Activated CD4-positive, CD25-positive, alpha-beta regulatory T cell treated with anti-CD3 and anti-CD28 coated beads, Interleukin-2, amount 50 U/mL, for 72 hours (primary cell): ENCODE measurements around the gene P2RY4.
"Not testable (repeated sequence)": the region's sequence is repeated elsewhere in the genome, so short reads cannot be mapped to it uniquely, and the experiment has no call there.

Source experiments
- DNase-seq: peaks from one replicate; pipeline ENCODE4 v3.0.0; 2021

The P2RY4 gene

DNA sequence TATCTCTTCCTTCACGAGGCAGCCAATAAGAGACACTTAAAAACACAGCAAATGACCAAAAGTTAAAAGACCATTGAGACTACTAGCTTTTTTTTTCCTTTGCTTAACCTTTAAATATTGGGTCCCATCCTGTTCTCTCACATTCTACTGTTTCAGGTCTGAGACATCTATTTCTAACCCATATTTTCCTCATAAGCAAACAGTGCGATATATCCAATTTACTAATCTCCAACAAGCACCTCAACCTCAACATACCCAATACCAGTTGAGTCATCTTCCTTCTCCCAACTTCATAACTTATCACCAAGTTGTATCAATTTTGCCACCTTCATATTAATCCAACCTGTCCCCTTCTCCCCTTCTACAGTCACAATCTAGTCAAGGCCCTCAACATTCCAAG is 18.5 kb downstream of the P2RY4 start:
- DNase-seq: no peak

DNA sequence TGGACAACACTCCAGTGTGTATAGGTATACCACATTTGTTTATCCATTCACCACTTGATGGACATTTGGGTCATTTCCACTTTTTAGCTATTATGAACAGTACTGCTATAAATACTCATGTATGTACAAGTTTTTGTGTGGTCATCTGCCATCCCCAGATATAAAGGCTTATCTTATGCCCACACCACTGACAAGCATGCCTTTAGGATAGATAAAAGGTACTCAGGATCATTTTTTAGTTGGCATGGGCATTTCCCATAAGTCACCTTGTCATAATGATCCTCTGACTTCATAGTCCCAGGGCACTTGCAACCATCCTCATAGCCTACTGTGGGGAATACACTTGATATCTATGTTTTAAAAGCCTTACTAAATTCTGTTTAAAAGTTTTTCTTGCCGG is 19.3 kb downstream of the P2RY4 start:
- DNase-seq: no peak

DNA sequence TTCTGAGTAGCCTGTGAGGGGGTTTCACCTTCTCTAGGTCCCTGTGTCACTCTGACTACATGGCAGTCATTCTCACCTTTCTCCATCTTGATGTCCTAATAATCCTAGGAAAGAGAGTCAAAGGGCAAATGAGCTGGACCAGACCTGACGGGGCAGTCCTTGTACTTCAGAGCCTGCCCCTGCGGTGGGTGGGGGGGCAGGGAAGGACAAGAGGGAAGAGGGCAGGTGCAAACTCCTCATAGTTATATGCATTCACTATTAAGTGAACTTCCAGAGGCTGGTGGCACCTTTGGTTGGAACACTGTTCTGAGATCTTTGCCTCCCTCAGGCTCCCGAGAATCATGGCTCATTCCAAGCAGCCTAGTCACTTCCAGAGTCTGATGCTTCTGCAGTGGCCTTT is 25.6 kb downstream of the P2RY4 start, which contains the start of gene AWAT1:
Gene AWAT1, plus strand, starts transcription at position 301 of the 400 bp plus-strand sequence. Its CDS starts 41 bp downstream, at position 342.
- DNase-seq: no peak

DNA sequence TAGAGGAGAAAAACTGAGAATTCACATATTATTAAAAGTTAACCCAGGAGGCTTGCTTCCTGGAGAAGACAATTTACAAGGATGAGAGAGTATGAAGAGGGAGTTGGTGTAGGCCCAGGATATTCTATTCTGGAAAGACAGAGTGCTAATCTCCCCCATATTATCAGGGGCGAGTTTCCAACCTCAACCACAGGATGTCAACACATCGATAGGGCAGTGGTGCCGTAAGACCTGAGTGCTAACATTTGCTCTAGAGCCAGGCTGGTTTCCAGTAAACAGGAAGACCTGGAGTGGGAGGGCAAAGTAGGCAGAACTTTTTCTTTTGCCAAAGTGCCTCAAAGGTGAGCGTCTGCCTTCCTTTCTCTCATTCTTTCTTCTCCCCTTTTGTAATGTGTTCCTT is 28.3 kb downstream of the P2RY4 start:
- no peak for DNase-seq

DNA sequence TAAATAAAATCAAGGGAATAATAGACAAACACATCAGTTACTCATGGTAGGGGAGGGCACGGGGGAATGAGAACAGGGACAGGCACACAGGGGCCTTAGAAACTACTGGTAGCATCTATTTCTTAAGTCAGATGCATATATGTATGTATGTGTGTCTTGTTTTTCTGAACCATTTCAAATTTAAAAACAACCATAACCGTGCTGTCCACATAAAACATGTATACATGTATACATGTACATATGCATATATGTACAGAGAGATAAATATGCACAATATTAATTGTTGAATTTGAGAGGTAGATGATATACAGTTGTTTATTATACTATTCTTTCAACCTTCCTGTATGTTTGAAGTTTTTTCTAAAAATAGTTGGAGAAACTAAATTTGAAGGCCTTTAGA is 33.3 kb downstream of the P2RY4 start:
- no peak for DNase-seq

DNA sequence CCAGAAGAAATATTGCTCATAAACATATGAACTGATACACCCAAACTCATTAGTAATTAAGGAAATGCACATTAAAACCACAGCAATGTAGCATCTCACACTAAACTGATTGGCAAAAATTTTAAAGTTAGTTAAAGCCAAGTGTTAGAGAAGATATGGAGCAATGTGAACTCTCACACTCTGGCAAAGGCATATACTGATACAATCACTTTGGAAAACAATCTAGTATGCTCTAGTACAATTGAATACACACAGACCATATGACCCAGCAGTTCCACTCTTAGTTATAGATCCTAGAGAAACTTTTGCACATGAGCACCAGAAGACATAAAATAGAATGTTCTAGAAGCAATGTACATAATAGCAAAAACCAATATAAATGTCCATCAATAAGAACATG is 34.0 kb downstream of the P2RY4 start:
- no peak for DNase-seq

DNA sequence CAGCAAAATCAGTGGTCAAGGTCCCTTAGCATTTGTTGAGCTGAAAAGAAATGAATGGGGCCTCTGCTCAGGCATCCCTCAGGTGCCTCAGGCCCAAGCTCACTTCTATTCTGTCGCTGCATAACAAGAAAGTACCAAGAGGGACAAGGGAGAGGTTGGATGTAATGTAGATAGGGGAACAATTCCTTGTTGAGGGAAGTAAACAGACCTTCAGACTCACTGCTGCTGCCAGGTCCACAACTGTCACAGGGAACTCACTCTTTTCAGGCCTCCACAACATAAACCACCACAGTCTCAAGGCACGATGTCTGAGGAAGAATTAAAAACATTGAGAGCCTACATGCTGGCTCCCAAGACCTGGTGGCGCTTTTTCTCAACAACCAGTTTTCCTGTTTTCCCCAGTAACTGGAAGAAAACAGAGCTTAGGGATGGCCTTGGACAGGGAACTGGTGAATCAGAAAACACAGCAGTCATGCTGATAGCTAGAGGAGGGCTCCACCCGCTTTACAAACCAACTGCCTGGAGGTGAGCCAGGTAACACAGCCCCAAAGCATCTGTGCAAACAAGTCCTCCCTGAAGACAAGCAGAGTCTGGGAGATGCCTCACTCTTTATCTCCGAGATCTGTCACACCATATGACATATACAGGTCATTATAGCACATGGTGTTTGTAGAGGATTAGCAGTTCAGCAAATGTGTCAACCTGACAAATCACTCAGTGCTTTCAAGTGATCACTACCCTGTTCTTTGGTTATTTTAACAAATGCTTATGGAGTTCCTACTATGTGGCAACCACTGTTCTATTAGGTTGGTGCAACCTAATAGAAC is 39.9 kb downstream of the P2RY4 start:
- no peak for DNase-seq

DNA sequence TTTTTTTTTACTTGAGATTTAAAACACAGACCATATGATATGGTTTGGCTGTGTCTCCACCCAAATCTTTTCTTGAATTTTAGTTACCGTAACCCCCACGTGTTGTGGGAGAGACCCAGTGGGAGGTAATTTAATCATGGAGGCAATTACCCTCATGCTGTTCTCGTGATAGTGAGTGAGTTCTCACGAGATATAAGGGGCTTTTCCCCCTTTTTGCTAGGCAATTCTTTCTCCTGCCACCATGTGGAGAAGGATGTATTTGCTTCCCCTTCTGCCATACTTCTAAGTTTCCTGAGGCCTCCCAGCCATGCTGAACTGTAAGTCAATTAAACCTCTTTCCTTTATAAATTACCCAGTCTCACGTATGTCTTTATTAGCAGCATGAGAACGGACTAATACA is 50.4 kb downstream of the P2RY4 start:
- DNase-seq: not testable (repeated sequence)

DNA sequence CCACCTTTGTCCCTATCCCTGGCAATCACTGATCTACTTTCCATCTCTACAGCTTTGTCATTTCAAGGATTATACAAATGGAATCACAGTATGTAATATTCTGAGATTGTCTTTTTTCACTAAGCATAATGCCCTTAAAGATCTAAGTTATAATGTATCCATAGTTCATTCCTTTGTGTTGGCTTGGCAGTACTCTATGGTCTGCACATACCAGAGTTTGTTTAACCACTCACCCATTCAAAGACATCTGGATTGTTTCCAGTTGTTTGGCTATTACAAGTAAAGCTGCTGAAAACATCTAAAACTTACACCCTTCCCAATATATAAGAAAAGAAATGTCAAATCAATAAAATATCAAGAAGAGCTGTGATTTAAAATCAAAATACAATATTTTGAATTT is 51.5 kb downstream of the P2RY4 start:
- no peak for DNase-seq
